K562 (cell line): ENCODE data around the gene FZD1. TPM values are rescaled to one million over a fixed set of nuclear protein-coding genes. Genes with fewer than 3 reads are reported as not detected.

Experiments used
- ATAC-seq: fragments of 200-7000 bp; cut with Tn5 transposase; 3 replicates; pipeline ENCODE4 v1.9.1; 2020; ENCODE audit warnings: moderate library complexity
- BruUV-seq: library from RNA; stranded (reverse); fragments of 400-500 nt; replicated peaks from 2 replicates; lab custom pipeline; 2021; lab: Mats Ljungman, UMichigan
- CTCF ChIA-PET: fragments of 300-600 bp; formaldehyde crosslinking; extraction: SDS; loops from one replicate; lab custom pipeline; 2021; ENCODE audit warnings: low intra/inter-chr PET ratio; lab: Yijun Ruan, JAX
- POLR2A ChIA-PET: fragments of 300-600, 350-650 bp; sonication (Branson Sonifier 250); formaldehyde crosslinking; extraction: SDS; loops from one replicate; lab custom pipeline; 2021; ENCODE audit warnings: antibody characterized with exemption, inconsistent platforms; lab: Yijun Ruan, JAX
- DNase-seq, 4 experiments: peaks; one replicate each; pipeline versions ENCODE4 v3.0.0 to v3.0.0-alpha.2; 2011 to 2018; ENCODE audit warnings: low spot score in 3 of 4, mixed read lengths in 3 of 4; ENCODE audit errors: extremely low read depth in 1 of 4
- FAIRE-seq: peaks from 2 replicates; lab custom pipeline; 2011; peaks lifted over from hg19 to GRCh38; lab: Jason Lieb, UNC
- H2AFZ ChIP-seq: 2 replicates; pipeline ENCODE4 v1.6.0; 2011; ENCODE audit warnings: low read depth, low read length, control low read depth, inconsistent platforms
- H3K27ac ChIP-seq: fragments of 200-600 bp; 3 replicates; pipeline ENCODE4 v1.8.0; 2011; ENCODE audit warnings: low read depth, mild to moderate bottlenecking, control low read depth, inconsistent platforms, low read length, moderate library complexity, mixed read lengths; ENCODE audit errors: extremely low read depth
- H3K27me3 ChIP-seq, 2 experiments: fragments of 300-600 bp in 1 of 2; 2 replicates in 1 of 2; 3 replicates in 1 of 2; pipeline versions ENCODE4 v1.6.0 to v1.8.0; 2011; ENCODE audit warnings: inconsistent platforms in 2 of 2, low read length in 2 of 2, mild to moderate bottlenecking in 1 of 2, mixed read lengths in 1 of 2, moderate library complexity in 1 of 2; ENCODE audit not compliant: control insufficient read depth in 2 of 2, insufficient read depth in 2 of 2
- H3K36me3 ChIP-seq: fragments of 300-600 bp; 3 replicates; pipeline ENCODE4 v1.8.0; 2011; ENCODE audit warnings: mild to moderate bottlenecking, low read length, inconsistent platforms; ENCODE audit not compliant: control insufficient read depth, insufficient read depth
- H3K4me1 ChIP-seq, 2 experiments: fragments of 200-600 bp in 1 of 2; replicated peaks in 1 of 2; 2 replicates in 1 of 2; 3 replicates in 1 of 2; pipeline versions ENCODE4 v1.5.1 to v1.8.0; 2011; ENCODE audit warnings: inconsistent platforms in 2 of 2, low read length in 2 of 2, mild to moderate bottlenecking in 1 of 2, mixed read lengths in 1 of 2, moderate library complexity in 1 of 2; ENCODE audit not compliant: control insufficient read depth in 2 of 2, insufficient read depth in 2 of 2
- H3K4me2 ChIP-seq: 2 replicates; pipeline ENCODE4 v1.6.1; 2011; ENCODE audit warnings: low read length, control low read depth, inconsistent platforms, mixed read lengths; ENCODE audit not compliant: insufficient read depth
- H3K4me3 ChIP-seq: fragments of 200-600 bp; sonication (generic), shearing (Covaris generic); 2 replicates; pipeline ENCODE4 v1.5.1; 2016; ENCODE audit warnings: control low read depth, inconsistent platforms
- H3K79me2 ChIP-seq: fragments of 200-600 bp; 3 replicates; pipeline ENCODE4 v1.8.0; 2011; ENCODE audit warnings: low read length, inconsistent platforms; ENCODE audit not compliant: control insufficient read depth, insufficient read depth
- H3K9ac ChIP-seq, 2 experiments: 2 replicates each; pipeline versions ENCODE4 v1.6.0 to v1.6.1; 2011; ENCODE audit warnings: low read depth in 2 of 2, low read length in 2 of 2, control low read depth in 1 of 2, inconsistent platforms in 1 of 2, mild to moderate bottlenecking in 1 of 2, mixed read lengths in 1 of 2; ENCODE audit not compliant: insufficient read depth in 1 of 2
- H3K9me1 ChIP-seq: one replicate; pipeline ENCODE4 v1.6.0; 2011; ENCODE audit warnings: inconsistent platforms, mild to moderate bottlenecking, low read length, moderate library complexity; ENCODE audit not compliant: control insufficient read depth, insufficient read depth
- H3K9me3 ChIP-seq: replicated peaks from 2 replicates; pipeline ENCODE4 v1.5.1; 2011; ENCODE audit warnings: low read depth, low read length, inconsistent platforms; ENCODE audit not compliant: control insufficient read depth, insufficient read depth
- H4K20me1 ChIP-seq: replicated peaks from 2 replicates; pipeline ENCODE4 v1.6.1; 2011; ENCODE audit warnings: low read length, inconsistent platforms, mixed read lengths; ENCODE audit not compliant: control insufficient read depth, insufficient read depth
- FUS ChIP-seq: fragments of 200-400 bp; formaldehyde crosslinking; optimal IDR thresholded peaks from 2 replicates; pipeline ENCODE3; 2017; ENCODE audit warnings: low read depth, low read length
- KAT7 ChIP-seq: sonication (generic); formaldehyde crosslinking; IDR thresholded peaks from 2 replicates; pipeline ENCODE4 v1.8.0; 2022; ENCODE audit warnings: missing genetic modification reagents, mild to moderate bottlenecking, borderline replicate concordance
- MLLT1 ChIP-seq, 2 experiments: fragments of 450-650 bp; IDR thresholded peaks; 2 replicates each; pipeline ENCODE4 v1.6.1; 2016
- NKRF ChIP-seq: fragments of 450-650 bp; IDR thresholded peaks from 2 replicates; pipeline ENCODE4 v1.6.1; 2016; ENCODE audit warnings: borderline replicate concordance
- RUNX1 ChIP-seq: sonication (generic); IDR thresholded peaks from 2 replicates; pipeline ENCODE4 v1.6.1; 2016; ENCODE audit warnings: antibody characterized with exemption, low read depth
- TCF7 ChIP-seq: sonication (generic); IDR thresholded peaks from 2 replicates; pipeline ENCODE4 v1.6.1; 2016; ENCODE audit warnings: antibody characterized with exemption, borderline replicate concordance
- ZBTB1 ChIP-seq: sonication (generic); formaldehyde crosslinking; IDR thresholded peaks from 2 replicates; pipeline ENCODE4 v1.8.1; 2023; ENCODE audit warnings: missing genetic modification reagents, low read depth, mild to moderate bottlenecking, borderline replicate concordance
- ZNF140 ChIP-seq: fragments of 250-450 bp; sonication (Bioruptor Pico); IDR thresholded peaks from 2 replicates; pipeline ENCODE4 v1.8.0; 2021; ENCODE audit warnings: moderate library complexity, mild to moderate bottlenecking, inconsistent platforms
- ZNF79 ChIP-seq: fragments of 250-450 bp; sonication (Bioruptor Pico); IDR thresholded peaks from 2 replicates; pipeline ENCODE4 v1.4.0; 2020; ENCODE audit warnings: low read depth, mild to moderate bottlenecking, moderate library complexity
- WGBS: fragments of 100-300 bp; shearing (Covaris generic); methylation state at CpG from one replicate; pipeline ENCODE4 v1.1.6; 2016; ENCODE audit warnings: low coverage, mixed read lengths; ENCODE audit not compliant: insufficient coverage; ENCODE audit errors: missing lambda C conversion rate; 5-methylcytosine and 5-hydroxymethylcytosine counted together
- in situ Hi-C: fragments of 300-500 bp; cut with MboI; formaldehyde crosslinking; loops from 4 replicates; pipeline ENCODE4 v1.15.0; 2018; ENCODE audit warnings: inconsistent platforms, mixed read lengths
- intact Hi-C: fragments of 100-400 bp; cut with micrococcal nuclease; formaldehyde crosslinking; loops from 2 replicates; pipeline ENCODE4 v1.14.2; 2022
- polyA plus RNA-seq, 8 experiments: library from polyadenylated mRNA; depleted of rRNA in 4 of 8; stranded (reverse) in 5 of 8; unstranded in 3 of 8; fragments of >200 nt; fragmentation: Nextera tagmentation in 2 of 8; fragmentation: Illumina TruSeq in 1 of 8; extraction: Ambion mirVana in 2 of 8; extraction: Trizol in 1 of 8; gene quantifications; 2 replicates each; pipeline versions ENCODE4 v1.2.1 to v1.2.3, GENCODE V29; 2011 to 2014; ENCODE audit warnings: inconsistent platforms in 1 of 8, missing spikeins in 1 of 8
- total RNA-seq, 7 experiments: library from RNA; depleted of rRNA in 6 of 7; stranded (reverse); fragments of >200 nt in 6 of 7; fragmentation: Illumina TruSeq in 2 of 7; extraction: Trizol in 2 of 7; gene quantifications; 2 replicates each; pipeline versions ENCODE4 v1.2.1 to v1.2.3, GENCODE V29; 2011 to 2021; ENCODE audit warnings: low replicate concordance in 1 of 7

The FZD1 gene
- total and polyA plus RNA-seq, 9 of the 15 experiments (the other 6 are each of a cell fraction or from before 2014, with no cell fraction given), result 0.25 to 5.1 (median 1.8) TPM

GRCh38 chr7:91228327-91228726 lies 35.9 kb upstream of the FZD1 start:
- BruUV-seq, result no TSS peak
- Histone ChIP-seq H3K27ac (no peak overlapping the region), H3K9me1 (no peaks in the 10 kb centered on the region), H3K27me3 (peaks cover 7 to 12% of the 10 kb centered on the region in 2 experiments; a peak in 2 of 5 replicates), H3K36me3 (no peaks in the 10 kb centered on the region), H3K4me1 (no peaks in the 10 kb centered on the region), H3K9me3 (no peaks in the 10 kb centered on the region), H2AFZ (no peak overlapping the region), H3K79me2 (no peaks in the 10 kb centered on the region), H3K4me2 (no peak overlapping the region), H4K20me1 (no peaks in the 10 kb centered on the region), H3K4me3 (no peak overlapping the region), H3K9ac (no peak overlapping the region)
- in situ Hi-C loops (no loop called here), intact Hi-C loops (no loop called here)
- 0% methylated on average over 2 of the region's 2 CpGs for WGBS
- ChIA-PET POLR2A (interaction anchor here (0.6 to 1.0 kb wide), 2 partner anchors 17 to 22 kb away, joined by 3 read pairs; no protein-coding TSS in a partner anchor), CTCF (no interaction called here)
- FAIRE-seq (no peak), ATAC-seq (no peak), DNase-seq (no peak)
- TF ChIP-seq ZNF79 (CRISPR knock-in tag) (no peak), FUS (no peak), ZNF140 (CRISPR knock-in tag) (no peak)

GRCh38 chr7:91228927-91229558 lies 35.2 kb upstream of the FZD1 start:
- no peak overlapping the region for H3K4me2 ChIP-seq
- TF ChIP-seq KAT7 (CRISPR knock-in tag), result no peak
- no peak for TF ChIP-seq MLLT1 (IDR thresholded peaks at IDR 0.05)
- TF ChIP-seq TCF7, result no peak
- no peak for TF ChIP-seq ZBTB1 (CRISPR knock-in tag)
- no peak for TF ChIP-seq RUNX1
- no peak for TF ChIP-seq NKRF
- FAIRE-seq, result no peak
- H3K79me2 ChIP-seq, result no peaks in the 10 kb centered on the region
- H3K9ac ChIP-seq, result no peak overlapping the region
- in situ Hi-C loops (no loop called here), intact Hi-C loops (no loop called here)
- ATAC-seq, result no peak
- H3K27ac ChIP-seq, result no peak overlapping the region
- H4K20me1 ChIP-seq, result no peaks in the 10 kb centered on the region
- 0% methylated on average over 2 of the region's 2 CpGs for WGBS
- DNase-seq, result no peak
- ChIA-PET POLR2A (interaction anchor here (0.8 to 1.1 kb wide), 3 partner anchors 17 to 1002 kb away, joined by 3 read pairs; no protein-coding TSS in a partner anchor), CTCF (no interaction called here)
- no peaks in the 10 kb centered on the region for H3K36me3 ChIP-seq
- no peaks in the 10 kb centered on the region for H3K9me1 ChIP-seq
- no peak overlapping the region for H3K4me3 ChIP-seq
- H3K27me3 ChIP-seq, result peaks cover 14 to 17% of the 10 kb centered on the region in 2 experiments; a peak in 4 of 5 replicates
- H3K9me3 ChIP-seq, result no peaks in the 10 kb centered on the region
- H2AFZ ChIP-seq, result no peak overlapping the region
- no TSS peak for BruUV-seq
- no peaks in the 10 kb centered on the region for H3K4me1 ChIP-seq
